HEK293 (cell line): ENCODE data around the gene PLEKHG2.

Experiments
- BCL11B ChIP-seq: fragments of 450-650 bp; formaldehyde crosslinking; IDR thresholded peaks from 2 replicates; pipeline ENCODE4 v1.5.1; 2016; ENCODE audit warnings: low read depth, missing biosample characterization, missing genetic modification characterization
- GLIS1 ChIP-seq: fragments of 450-650 bp; formaldehyde crosslinking; IDR thresholded peaks from 2 replicates; pipeline ENCODE4 v1.5.1; 2016; ENCODE audit warnings: missing biosample characterization, missing genetic modification characterization
- GLIS2 ChIP-seq: fragments of 450-650 bp; formaldehyde crosslinking; IDR thresholded peaks from 2 replicates; pipeline ENCODE4 v1.5.1; 2016; ENCODE audit warnings: missing biosample characterization, missing genetic modification characterization
- KLF1 ChIP-seq: fragments of 450-650 bp; formaldehyde crosslinking; IDR thresholded peaks from 2 replicates; pipeline ENCODE4 v1.5.1; 2016; ENCODE audit warnings: missing biosample characterization, missing genetic modification characterization
- KLF8 ChIP-seq: fragments of 450-650 bp; formaldehyde crosslinking; IDR thresholded peaks from 2 replicates; pipeline ENCODE4 v1.5.1; 2016; ENCODE audit warnings: missing biosample characterization, missing genetic modification characterization
- OVOL3 ChIP-seq: fragments of 450-650 bp; formaldehyde crosslinking; IDR thresholded peaks from 2 replicates; pipeline ENCODE4 v1.5.1; 2016; ENCODE audit warnings: missing biosample characterization, missing genetic modification characterization
- SP7 ChIP-seq: fragments of 450-650 bp; formaldehyde crosslinking; IDR thresholded peaks from 2 replicates; pipeline ENCODE4 v1.5.1; 2016; ENCODE audit warnings: missing biosample characterization, missing genetic modification characterization
- TCF7L2 ChIP-seq: IDR thresholded peaks from 2 replicates; pipeline ENCODE4 v1.6.1; 2011; ENCODE audit warnings: low read depth, mild to moderate bottlenecking, inconsistent platforms, low read length, moderate library complexity, borderline replicate concordance
- YY1 ChIP-seq: fragments of 450-650 bp; formaldehyde crosslinking; IDR thresholded peaks from 2 replicates; pipeline ENCODE4 v1.5.1; 2018; ENCODE audit warnings: missing biosample characterization, missing genetic modification characterization
- ZBTB44 ChIP-seq: fragments of 450-650 bp; IDR thresholded peaks from 2 replicates; pipeline ENCODE4 v1.5.1; 2018; ENCODE audit warnings: missing biosample characterization, mild to moderate bottlenecking, missing genetic modification characterization
- ZBTB48 ChIP-seq: fragments of 450-650 bp; formaldehyde crosslinking; IDR thresholded peaks from 2 replicates; pipeline ENCODE4 v1.5.1; 2016; ENCODE audit warnings: missing biosample characterization, missing genetic modification characterization
- ZBTB7A ChIP-seq: fragments of 450-650 bp; formaldehyde crosslinking; IDR thresholded peaks from 2 replicates; pipeline ENCODE4 v1.5.1; 2016; ENCODE audit warnings: low read depth, missing biosample characterization, missing genetic modification characterization
- ZNF10 ChIP-seq: fragments of 450-650 bp; formaldehyde crosslinking; IDR thresholded peaks from 2 replicates; pipeline ENCODE4 v1.5.1; 2017; ENCODE audit warnings: missing biosample characterization, missing genetic modification characterization
- ZNF155 ChIP-seq: fragments of 450-650 bp; formaldehyde crosslinking; IDR thresholded peaks from 2 replicates; pipeline ENCODE4 v1.5.1; 2016; ENCODE audit warnings: missing biosample characterization, missing genetic modification characterization
- ZNF184 ChIP-seq: fragments of 450-650 bp; IDR thresholded peaks from 2 replicates; pipeline ENCODE4 v1.5.1; 2018; ENCODE audit warnings: missing biosample characterization, mild to moderate bottlenecking, missing genetic modification characterization
- ZNF2 ChIP-seq: fragments of 450-650 bp; formaldehyde crosslinking; IDR thresholded peaks from 2 replicates; pipeline ENCODE4 v1.5.1; 2016; ENCODE audit warnings: missing biosample characterization, missing genetic modification characterization
- ZNF202 ChIP-seq: fragments of 450-650 bp; formaldehyde crosslinking; IDR thresholded peaks from 2 replicates; pipeline ENCODE4 v1.5.1; 2016; ENCODE audit warnings: missing biosample characterization, missing genetic modification characterization, borderline replicate concordance
- ZNF24 ChIP-seq: fragments of 450-650 bp; formaldehyde crosslinking; IDR thresholded peaks from 2 replicates; pipeline ENCODE4 v1.5.1; 2016; ENCODE audit warnings: missing biosample characterization, missing genetic modification characterization
- ZNF266 ChIP-seq: fragments of 450-650 bp; formaldehyde crosslinking; IDR thresholded peaks from 2 replicates; pipeline ENCODE4 v1.5.1; 2016; ENCODE audit warnings: missing biosample characterization, missing genetic modification characterization, low read depth
- ZNF311 ChIP-seq: fragments of 450-650 bp; formaldehyde crosslinking; IDR thresholded peaks from 2 replicates; pipeline ENCODE4 v1.5.1; 2017; ENCODE audit warnings: missing biosample characterization, missing genetic modification characterization, borderline replicate concordance
- ZNF404 ChIP-seq: fragments of 450-650 bp; formaldehyde crosslinking; IDR thresholded peaks from 2 replicates; pipeline ENCODE4 v1.5.1; 2017; ENCODE audit warnings: missing biosample characterization, missing genetic modification characterization
- ZNF571 ChIP-seq: fragments of 450-650 bp; formaldehyde crosslinking; IDR thresholded peaks from 2 replicates; pipeline ENCODE4 v1.5.0; 2017; ENCODE audit warnings: missing biosample characterization, missing genetic modification characterization
- ZNF629 ChIP-seq: fragments of 450-650 bp; formaldehyde crosslinking; IDR thresholded peaks from 2 replicates; pipeline ENCODE4 v1.5.1; 2017; ENCODE audit warnings: missing biosample characterization, missing genetic modification characterization
- ZNF660 ChIP-seq: fragments of 450-650 bp; IDR thresholded peaks from 2 replicates; pipeline ENCODE4 v1.5.1; 2018; ENCODE audit warnings: missing biosample characterization, mild to moderate bottlenecking, missing genetic modification characterization
- TF ChIP-seq, protein P1 (sequence below): fragments of 450-650 bp; formaldehyde crosslinking; conservative IDR thresholded peaks from 2 replicates; pipeline ENCODE4 v1.5.1; 2016; ENCODE audit warnings: low read depth, missing biosample characterization, missing genetic modification characterization
- TF ChIP-seq, protein P2 (sequence below): fragments of 450-650 bp; formaldehyde crosslinking; IDR thresholded peaks from 2 replicates; pipeline ENCODE4 v1.5.1; 2016; ENCODE audit warnings: missing biosample characterization, missing genetic modification characterization
- TF ChIP-seq, protein P3 (sequence below): fragments of 450-650 bp; formaldehyde crosslinking; IDR thresholded peaks from 2 replicates; pipeline ENCODE4 v1.5.1; 2016; ENCODE audit warnings: missing biosample characterization, missing genetic modification characterization
- TF ChIP-seq, protein P4 (sequence below): sonication (generic); formaldehyde crosslinking; IDR thresholded peaks from 2 replicates; pipeline ENCODE4 v1.8.1; 2022; ENCODE audit warnings: mild to moderate bottlenecking, moderate library complexity, missing genetic modification reagents

The PLEKHG2 gene

DNA sequence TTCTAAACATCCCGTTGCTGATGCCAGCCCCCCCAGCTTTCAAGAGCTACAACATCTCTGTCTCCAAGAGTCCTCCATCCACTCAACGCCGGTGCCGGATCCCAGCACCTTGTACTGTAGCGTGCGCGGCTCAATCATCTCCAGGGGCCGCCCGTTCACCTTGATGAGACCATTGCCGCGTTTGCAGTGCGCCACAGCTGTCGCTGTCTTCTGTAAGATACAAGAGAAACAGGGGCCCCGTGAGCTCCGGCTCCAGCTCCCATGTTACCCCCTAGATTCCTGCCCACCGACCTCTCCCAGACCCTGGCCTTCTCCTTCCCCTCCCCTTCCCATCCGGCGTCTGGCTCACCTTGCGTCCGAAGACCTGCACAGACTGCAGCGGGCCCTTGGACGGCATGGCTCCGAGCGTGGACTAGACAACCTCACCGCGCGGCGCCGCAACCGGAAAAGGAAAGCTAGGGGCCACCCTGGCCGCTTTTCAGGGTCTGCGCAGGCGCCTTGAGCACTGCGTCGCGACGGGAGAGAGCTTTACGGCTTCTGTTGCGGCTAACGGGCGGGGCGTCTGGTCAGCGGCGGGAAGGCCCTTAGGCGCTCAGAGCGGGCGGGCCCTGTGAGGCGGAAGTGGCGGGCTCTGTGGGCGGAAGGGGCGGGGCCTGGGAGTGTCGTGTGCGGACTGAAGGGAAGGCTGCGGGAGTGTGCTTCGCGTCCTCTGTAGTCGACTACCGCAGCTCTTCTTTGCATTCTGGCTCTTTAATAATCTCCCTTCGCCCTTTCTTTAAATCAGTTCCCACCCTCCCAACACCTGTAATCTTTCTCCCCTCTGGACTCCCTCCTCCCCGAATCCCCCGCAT lies 23.3 kb downstream of the PLEKHG2 start, which contains the start of gene RPS16 (continued):
- TF ChIP-seq, protein P1, sequence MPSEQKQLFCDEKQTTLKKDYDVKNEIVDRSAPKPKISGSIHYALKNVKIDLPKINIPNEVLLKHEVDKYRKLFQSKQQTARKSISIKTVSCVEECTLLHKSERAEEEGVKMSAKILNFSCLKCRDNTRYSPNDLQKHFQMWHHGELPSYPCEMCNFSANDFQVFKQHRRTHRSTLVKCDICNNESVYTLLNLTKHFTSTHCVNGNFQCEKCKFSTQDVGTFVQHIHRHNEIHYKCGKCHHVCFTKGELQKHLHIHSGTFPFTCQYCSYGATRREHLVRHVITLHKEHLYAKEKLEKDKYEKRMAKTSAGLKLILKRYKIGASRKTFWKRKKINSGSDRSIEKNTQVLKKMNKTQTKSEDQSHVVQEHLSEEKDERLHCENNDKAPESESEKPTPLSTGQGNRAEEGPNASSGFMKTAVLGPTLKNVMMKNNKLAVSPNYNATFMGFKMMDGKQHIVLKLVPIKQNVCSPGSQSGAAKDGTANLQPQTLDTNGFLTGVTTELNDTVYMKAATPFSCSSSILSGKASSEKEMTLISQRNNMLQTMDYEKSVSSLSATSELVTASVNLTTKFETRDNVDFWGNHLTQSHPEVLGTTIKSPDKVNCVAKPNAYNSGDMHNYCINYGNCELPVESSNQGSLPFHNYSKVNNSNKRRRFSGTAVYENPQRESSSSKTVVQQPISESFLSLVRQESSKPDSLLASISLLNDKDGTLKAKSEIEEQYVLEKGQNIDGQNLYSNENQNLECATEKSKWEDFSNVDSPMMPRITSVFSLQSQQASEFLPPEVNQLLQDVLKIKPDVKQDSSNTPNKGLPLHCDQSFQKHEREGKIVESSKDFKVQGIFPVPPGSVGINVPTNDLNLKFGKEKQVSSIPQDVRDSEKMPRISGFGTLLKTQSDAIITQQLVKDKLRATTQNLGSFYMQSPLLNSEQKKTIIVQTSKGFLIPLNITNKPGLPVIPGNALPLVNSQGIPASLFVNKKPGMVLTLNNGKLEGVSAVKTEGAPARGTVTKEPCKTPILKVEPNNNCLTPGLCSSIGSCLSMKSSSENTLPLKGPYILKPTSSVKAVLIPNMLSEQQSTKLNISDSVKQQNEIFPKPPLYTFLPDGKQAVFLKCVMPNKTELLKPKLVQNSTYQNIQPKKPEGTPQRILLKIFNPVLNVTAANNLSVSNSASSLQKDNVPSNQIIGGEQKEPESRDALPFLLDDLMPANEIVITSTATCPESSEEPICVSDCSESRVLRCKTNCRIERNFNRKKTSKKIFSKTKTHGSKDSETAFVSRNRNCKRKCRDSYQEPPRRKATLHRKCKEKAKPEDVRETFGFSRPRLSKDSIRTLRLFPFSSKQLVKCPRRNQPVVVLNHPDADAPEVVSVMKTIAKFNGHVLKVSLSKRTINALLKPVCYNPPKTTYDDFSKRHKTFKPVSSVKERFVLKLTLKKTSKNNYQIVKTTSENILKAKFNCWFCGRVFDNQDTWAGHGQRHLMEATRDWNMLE (tag by site-specific recombination), result peak; percentile 98
- peak; percentile 12; the same call in 1 of the 2 replicates for TF ChIP-seq ZNF10 (tag by site-specific recombination)
- TF ChIP-seq KLF8 (tag by site-specific recombination), result peak; percentile 100
- peak; percentile 67 for TF ChIP-seq GLIS1 (tag by site-specific recombination)
- TF ChIP-seq ZNF155, result no peak
- TF ChIP-seq, protein P2, sequence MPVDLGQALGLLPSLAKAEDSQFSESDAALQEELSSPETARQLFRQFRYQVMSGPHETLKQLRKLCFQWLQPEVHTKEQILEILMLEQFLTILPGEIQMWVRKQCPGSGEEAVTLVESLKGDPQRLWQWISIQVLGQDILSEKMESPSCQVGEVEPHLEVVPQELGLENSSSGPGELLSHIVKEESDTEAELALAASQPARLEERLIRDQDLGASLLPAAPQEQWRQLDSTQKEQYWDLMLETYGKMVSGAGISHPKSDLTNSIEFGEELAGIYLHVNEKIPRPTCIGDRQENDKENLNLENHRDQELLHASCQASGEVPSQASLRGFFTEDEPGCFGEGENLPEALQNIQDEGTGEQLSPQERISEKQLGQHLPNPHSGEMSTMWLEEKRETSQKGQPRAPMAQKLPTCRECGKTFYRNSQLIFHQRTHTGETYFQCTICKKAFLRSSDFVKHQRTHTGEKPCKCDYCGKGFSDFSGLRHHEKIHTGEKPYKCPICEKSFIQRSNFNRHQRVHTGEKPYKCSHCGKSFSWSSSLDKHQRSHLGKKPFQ, result peak; percentile 42; the same call in 1 of the 2 replicates
- TF ChIP-seq KLF1 (tag by site-specific recombination), result peak; percentile 93
- TF ChIP-seq ZNF571 (tag by site-specific recombination), result no peak
- peak; percentile 87 for TF ChIP-seq ZNF24 (tag by site-specific recombination)
- TF ChIP-seq ZNF629 (tag by site-specific recombination), result peak; percentile 88
- TF ChIP-seq SP7 (tag by site-specific recombination), result peak; percentile 91
- peak; percentile 92 for TF ChIP-seq ZBTB7A (tag by site-specific recombination)
- peak; percentile 74 for TF ChIP-seq GLIS2 (tag by site-specific recombination)
- TF ChIP-seq ZNF311 (tag by site-specific recombination), result no peak
- TF ChIP-seq ZNF2 (tag by site-specific recombination), result peak; percentile 91
- no peak for TF ChIP-seq TCF7L2
- peak; percentile 88; the same call in 1 of the 2 replicates for TF ChIP-seq OVOL3 (tag by site-specific recombination)
- no peak for TF ChIP-seq ZNF184 (tag by site-specific recombination)
- no peak for TF ChIP-seq ZBTB44 (tag by site-specific recombination)
- peak; percentile 80 for TF ChIP-seq ZNF660 (tag by site-specific recombination)
- TF ChIP-seq, protein P3, sequence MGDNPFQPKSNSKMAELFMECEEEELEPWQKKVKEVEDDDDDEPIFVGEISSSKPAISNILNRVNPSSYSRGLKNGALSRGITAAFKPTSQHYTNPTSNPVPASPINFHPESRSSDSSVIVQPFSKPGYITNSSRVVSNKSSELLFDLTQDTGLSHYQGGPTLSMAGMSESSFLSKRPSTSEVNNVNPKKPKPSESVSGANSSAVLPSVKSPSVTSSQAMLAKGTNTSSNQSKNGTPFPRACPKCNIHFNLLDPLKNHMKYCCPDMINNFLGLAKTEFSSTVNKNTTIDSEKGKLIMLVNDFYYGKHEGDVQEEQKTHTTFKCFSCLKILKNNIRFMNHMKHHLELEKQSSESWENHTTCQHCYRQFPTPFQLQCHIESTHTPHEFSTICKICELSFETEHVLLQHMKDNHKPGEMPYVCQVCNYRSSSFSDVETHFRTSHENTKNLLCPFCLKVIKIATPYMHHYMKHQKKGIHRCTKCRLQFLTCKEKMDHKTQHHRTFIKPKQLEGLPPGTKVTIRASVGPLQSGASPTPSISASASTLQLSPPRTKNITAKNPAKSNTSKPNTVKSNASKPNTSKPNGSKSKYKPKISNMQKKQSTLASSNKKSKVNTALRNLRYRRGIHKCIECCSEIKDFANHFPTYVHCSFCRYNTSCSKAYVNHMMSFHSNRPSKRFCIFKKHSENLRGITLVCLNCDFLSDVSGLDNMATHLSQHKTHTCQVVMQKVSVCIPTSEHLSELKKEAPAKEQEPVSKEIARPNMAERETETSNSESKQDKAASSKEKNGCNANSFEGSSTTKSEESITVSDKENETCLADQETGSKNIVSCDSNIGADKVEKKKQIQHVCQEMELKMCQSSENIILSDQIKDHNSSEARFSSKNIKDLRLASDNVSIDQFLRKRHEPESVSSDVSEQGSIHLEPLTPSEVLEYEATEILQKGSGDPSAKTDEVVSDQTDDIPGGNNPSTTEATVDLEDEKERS (tag by site-specific recombination), result no peak; the same call in 1 of the 2 replicates
- no peak; the same call in 1 of the 2 replicates for TF ChIP-seq ZNF266
- TF ChIP-seq, protein P4, sequence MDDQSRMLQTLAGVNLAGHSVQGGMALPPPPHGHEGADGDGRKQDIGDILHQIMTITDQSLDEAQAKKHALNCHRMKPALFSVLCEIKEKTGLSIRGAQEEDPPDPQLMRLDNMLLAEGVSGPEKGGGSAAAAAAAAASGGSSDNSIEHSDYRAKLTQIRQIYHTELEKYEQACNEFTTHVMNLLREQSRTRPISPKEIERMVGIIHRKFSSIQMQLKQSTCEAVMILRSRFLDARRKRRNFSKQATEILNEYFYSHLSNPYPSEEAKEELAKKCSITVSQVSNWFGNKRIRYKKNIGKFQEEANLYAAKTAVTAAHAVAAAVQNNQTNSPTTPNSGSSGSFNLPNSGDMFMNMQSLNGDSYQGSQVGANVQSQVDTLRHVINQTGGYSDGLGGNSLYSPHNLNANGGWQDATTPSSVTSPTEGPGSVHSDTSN (CRISPR knock-in tag), result peak; percentile 85
- TF ChIP-seq BCL11B (tag by site-specific recombination), result peak; percentile 94
- TF ChIP-seq YY1 (tag by site-specific recombination), result peak; percentile 67; the same call in 1 of the 2 replicates
- peak; percentile 83 for TF ChIP-seq ZBTB48 (tag by site-specific recombination)
- no peak for TF ChIP-seq ZNF202 (tag by site-specific recombination)
- no peak for TF ChIP-seq ZNF404 (tag by site-specific recombination)
